Prostate gland (tissue), 2 donors: ENCODE data around the gene SGPP1.

Source experiments
- POLR2A ChIP-seq: fragments of 450-650 bp; IDR thresholded peaks from one replicate; pipeline ENCODE4 v1.6.1; 2016; ENCODE audit warnings: antibody characterized with exemption, mild to moderate bottlenecking
- TF ChIP-seq, protein P1 (sequence below), 4 experiments: fragments of 200-600 bp in 2 of 4; fragments of 450-650 bp in 2 of 4; sonication (generic) in 2 of 4; IDR thresholded peaks; 1 replicate in 3 of 4; 2 replicates in 1 of 4; pipeline ENCODE4 v1.5.1; 2016 to 2019; ENCODE audit warnings: antibody characterized with exemption in 4 of 4, mild to moderate bottlenecking in 2 of 4, moderate library complexity in 2 of 4

- TF ChIP-seq POLR2A: no peak
- TF ChIP-seq, protein P1, sequence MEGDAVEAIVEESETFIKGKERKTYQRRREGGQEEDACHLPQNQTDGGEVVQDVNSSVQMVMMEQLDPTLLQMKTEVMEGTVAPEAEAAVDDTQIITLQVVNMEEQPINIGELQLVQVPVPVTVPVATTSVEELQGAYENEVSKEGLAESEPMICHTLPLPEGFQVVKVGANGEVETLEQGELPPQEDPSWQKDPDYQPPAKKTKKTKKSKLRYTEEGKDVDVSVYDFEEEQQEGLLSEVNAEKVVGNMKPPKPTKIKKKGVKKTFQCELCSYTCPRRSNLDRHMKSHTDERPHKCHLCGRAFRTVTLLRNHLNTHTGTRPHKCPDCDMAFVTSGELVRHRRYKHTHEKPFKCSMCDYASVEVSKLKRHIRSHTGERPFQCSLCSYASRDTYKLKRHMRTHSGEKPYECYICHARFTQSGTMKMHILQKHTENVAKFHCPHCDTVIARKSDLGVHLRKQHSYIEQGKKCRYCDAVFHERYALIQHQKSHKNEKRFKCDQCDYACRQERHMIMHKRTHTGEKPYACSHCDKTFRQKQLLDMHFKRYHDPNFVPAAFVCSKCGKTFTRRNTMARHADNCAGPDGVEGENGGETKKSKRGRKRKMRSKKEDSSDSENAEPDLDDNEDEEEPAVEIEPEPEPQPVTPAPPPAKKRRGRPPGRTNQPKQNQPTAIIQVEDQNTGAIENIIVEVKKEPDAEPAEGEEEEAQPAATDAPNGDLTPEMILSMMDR (IDR thresholded peaks at IDR 0.05): no peak
Observed at GRCh38 chr14:63713058-63713457, 14.8 kb downstream of the SGPP1 start.
